WERI-Rb-1 (cell line): ENCODE measurements around the gene PHACTR1.

Experiments used
- DNase-seq: peaks from one replicate; pipeline ENCODE4 v3.0.0-alpha.2; 2020
- H3K27ac ChIP-seq: fragments of 250-450 bp; sonication (Bioruptor Pico); 2 replicates; pipeline ENCODE4 v1.5.1; 2020; ENCODE audit warnings: mild to moderate bottlenecking, moderate library complexity
- H3K27me3 ChIP-seq: fragments of 250-450 bp; sonication (Bioruptor Pico); 2 replicates; pipeline ENCODE4 v1.5.1; 2021; ENCODE audit warnings: mild to moderate bottlenecking, low read depth, moderate library complexity; ENCODE audit not compliant: insufficient read depth, severe bottlenecking
- H3K36me3 ChIP-seq: fragments of 250-450 bp; sonication (Bioruptor Pico); 2 replicates; pipeline ENCODE4 v1.5.1; 2020; ENCODE audit warnings: mild to moderate bottlenecking, moderate library complexity
- H3K4me3 ChIP-seq: 2 replicates; pipeline ENCODE4 v1.5.1; 2011; ENCODE audit warnings: low read depth, mild to moderate bottlenecking, control low read depth, low read length
- H3K9me3 ChIP-seq: fragments of 250-450 bp; sonication (Bioruptor Pico); 2 replicates; pipeline ENCODE4 v1.5.1; 2021; ENCODE audit warnings: mild to moderate bottlenecking, moderate library complexity; ENCODE audit not compliant: severe bottlenecking
- CTCF ChIP-seq: IDR thresholded peaks from 2 replicates; pipeline ENCODE4 v1.5.1; 2011; ENCODE audit warnings: low read depth, mild to moderate bottlenecking, control low read depth, inconsistent platforms, low read length

The PHACTR1 gene

GRCh38 chr6:12776291-12776690, 59.7 kb downstream of the PHACTR1 start:
- H3K36me3 ChIP-seq = no peaks in the 10 kb centered on the region
- H3K9me3 ChIP-seq = no peaks in the 10 kb centered on the region
- no peaks in the 10 kb centered on the region for H3K27me3 ChIP-seq
- TF ChIP-seq CTCF = no peak
- H3K4me3 ChIP-seq = no peak overlapping the region
- no peak overlapping the region for H3K27ac ChIP-seq
- DNase-seq = no peak

GRCh38 chr6:12779772-12780171, 63.2 kb downstream of the PHACTR1 start:
- Histone ChIP-seq H3K27ac (no peak overlapping the region), H3K36me3 (no peaks in the 10 kb centered on the region), H3K4me3 (no peak overlapping the region), H3K9me3 (no peaks in the 10 kb centered on the region), H3K27me3 (no peaks in the 10 kb centered on the region)
- DNase-seq = no peak
- TF ChIP-seq CTCF = no peak

GRCh38 chr6:12782136-12782535, 65.6 kb downstream of the PHACTR1 start:
- Histone ChIP-seq H3K27me3 (no peaks in the 10 kb centered on the region), H3K4me3 (no peak overlapping the region), H3K36me3 (no peaks in the 10 kb centered on the region), H3K9me3 (no peaks in the 10 kb centered on the region), H3K27ac (no peak overlapping the region)
- no peak for DNase-seq
- TF ChIP-seq CTCF = no peak

GRCh38 chr6:12785301-12785700, 68.7 kb downstream of the PHACTR1 start:
- TF ChIP-seq CTCF = no peak
- no peak overlapping the region for H3K27ac ChIP-seq
- no peaks in the 10 kb centered on the region for H3K27me3 ChIP-seq
- H3K36me3 ChIP-seq = no peaks in the 10 kb centered on the region
- H3K9me3 ChIP-seq = no peaks in the 10 kb centered on the region
- H3K4me3 ChIP-seq = no peak overlapping the region
- no peak for DNase-seq

- TF ChIP-seq CTCF = no peak
- Histone ChIP-seq H3K27ac (no peak overlapping the region), H3K36me3 (no peaks in the 10 kb centered on the region), H3K4me3 (no peak overlapping the region), H3K27me3 (no peaks in the 10 kb centered on the region), H3K9me3 (no peaks in the 10 kb centered on the region)
- DNase-seq = no peak
These were observed 69.4 kb downstream of the PHACTR1 start for GRCh38 chr6:12785921-12786320.

GRCh38 chr6:12791371-12791770, 74.8 kb downstream of the PHACTR1 start:
- DNase-seq = no peak
- H3K9me3 ChIP-seq = no peaks in the 10 kb centered on the region
- H3K4me3 ChIP-seq = no peak overlapping the region

More at GRCh38 chr6:12791371-12791770, 74.8 kb downstream of the PHACTR1 start:
- no peak overlapping the region for H3K27ac ChIP-seq
- H3K36me3 ChIP-seq = no peaks in the 10 kb centered on the region
- no peak for TF ChIP-seq CTCF
- no peaks in the 10 kb centered on the region for H3K27me3 ChIP-seq
